HEK293T (cell line): ENCODE results near the gene MPZL3.

ENCODE experiments used
- ARNT ChIP-seq: fragments of 450-650 bp; IDR thresholded peaks from 2 replicates; pipeline ENCODE4 v1.6.1; 2017; ENCODE audit warnings: mild to moderate bottlenecking
- BHLHE40 ChIP-seq: fragments of 450-650 bp; IDR thresholded peaks from 2 replicates; pipeline ENCODE4 v1.6.1; 2016; ENCODE audit warnings: mild to moderate bottlenecking, moderate library complexity, borderline replicate concordance
- CTBP1 ChIP-seq: fragments of 450-650 bp; IDR thresholded peaks from 2 replicates; pipeline ENCODE4 v1.6.1; 2016; ENCODE audit warnings: borderline replicate concordance
- ELF4 ChIP-seq: fragments of 450-650 bp; IDR thresholded peaks from 2 replicates; pipeline ENCODE4 v1.6.1; 2017; ENCODE audit warnings: antibody characterized with exemption
- FOXK2 ChIP-seq: fragments of 450-650 bp; IDR thresholded peaks from 2 replicates; pipeline ENCODE4 v1.6.1; 2016; ENCODE audit warnings: mild to moderate bottlenecking
- FOXM1 ChIP-seq: fragments of 450-650 bp; IDR thresholded peaks from 2 replicates; pipeline ENCODE4 v1.6.1; 2017; ENCODE audit warnings: mild to moderate bottlenecking, borderline replicate concordance
- HDGF ChIP-seq: fragments of 450-650 bp; IDR thresholded peaks from 2 replicates; pipeline ENCODE4 v1.6.1; 2017; ENCODE audit warnings: antibody characterized with exemption, borderline replicate concordance
- L3MBTL2 ChIP-seq: fragments of 450-650 bp; conservative IDR thresholded peaks from 2 replicates; pipeline ENCODE4 v1.6.1; 2016; ENCODE audit warnings: mild to moderate bottlenecking
- SP1 ChIP-seq: fragments of 450-650 bp; IDR thresholded peaks from 2 replicates; pipeline ENCODE4 v1.6.1; 2017
- SUZ12 ChIP-seq: fragments of 450-650 bp; IDR thresholded peaks from 2 replicates; pipeline ENCODE4 v1.6.1; 2016; ENCODE audit warnings: mild to moderate bottlenecking
- TARDBP ChIP-seq: fragments of 450-650 bp; IDR thresholded peaks from 2 replicates; pipeline ENCODE4 v1.6.1; 2016
- ZNF384 ChIP-seq: fragments of 450-650 bp; IDR thresholded peaks from 2 replicates; pipeline ENCODE4 v1.6.1; 2016

DNA sequence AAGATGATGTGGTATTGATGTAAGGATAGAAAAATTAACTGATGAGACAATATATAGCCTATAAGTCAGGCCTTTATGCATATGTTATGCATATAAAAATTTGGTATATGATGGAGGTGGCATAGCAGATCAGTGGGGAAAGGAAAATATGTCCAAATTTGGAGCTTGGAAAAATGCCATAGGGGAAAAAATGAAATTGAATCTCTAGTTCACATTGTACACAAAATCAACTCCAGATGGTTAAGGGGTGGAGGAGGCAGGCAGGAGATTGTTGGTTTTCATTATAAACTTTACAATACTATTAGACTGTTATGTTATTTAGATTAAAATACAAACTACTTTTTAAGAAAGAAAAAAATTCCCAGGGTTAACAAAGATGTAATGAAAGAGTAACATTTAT, 37.2 kb upstream of the MPZL3 start:
- no peak for TF ChIP-seq SP1
- TF ChIP-seq ZNF384: no peak
- no peak for TF ChIP-seq HDGF
- no peak for TF ChIP-seq FOXK2
- TF ChIP-seq ARNT: no peak
- no peak for TF ChIP-seq SUZ12
- TF ChIP-seq BHLHE40: no peak
- TF ChIP-seq CTBP1: no peak
- no peak for TF ChIP-seq L3MBTL2
- TF ChIP-seq FOXM1: no peak
- TF ChIP-seq ELF4: no peak
- TF ChIP-seq TARDBP: no peak
